Stimulated activated CD4-positive, alpha-beta T cell treated with anti-CD3 and anti-CD28 coated beads, Interleukin-4, amount 100 ng/mL, for 4 hours (primary cell): ENCODE measurements around the gene MAN2B2.

Experiments
- DNase-seq, 2 experiments: peaks; one replicate each; pipeline ENCODE4 v3.0.0-alpha.2; 2020

The MAN2B2 gene

DNA sequence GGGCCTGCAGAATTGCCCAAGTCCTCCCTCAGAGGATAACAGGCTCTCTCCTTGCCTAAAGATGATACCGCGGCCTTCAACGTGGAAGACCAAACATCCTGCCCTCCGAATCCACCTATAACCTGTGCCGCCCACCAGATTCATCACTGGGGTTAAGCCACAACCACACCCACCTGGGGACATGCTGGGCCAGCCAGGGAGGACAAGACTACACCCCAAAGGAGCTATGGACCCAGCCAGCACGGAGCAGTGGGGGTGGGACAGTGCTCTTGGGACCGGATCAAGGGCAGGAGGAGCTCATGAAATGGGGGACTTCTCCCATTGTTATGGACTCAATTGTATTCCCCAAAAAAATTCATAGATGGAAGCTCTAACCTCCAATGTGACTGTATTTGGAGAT lies 6.8 kb upstream of the MAN2B2 start:
- DNase-seq = no peak

DNA sequence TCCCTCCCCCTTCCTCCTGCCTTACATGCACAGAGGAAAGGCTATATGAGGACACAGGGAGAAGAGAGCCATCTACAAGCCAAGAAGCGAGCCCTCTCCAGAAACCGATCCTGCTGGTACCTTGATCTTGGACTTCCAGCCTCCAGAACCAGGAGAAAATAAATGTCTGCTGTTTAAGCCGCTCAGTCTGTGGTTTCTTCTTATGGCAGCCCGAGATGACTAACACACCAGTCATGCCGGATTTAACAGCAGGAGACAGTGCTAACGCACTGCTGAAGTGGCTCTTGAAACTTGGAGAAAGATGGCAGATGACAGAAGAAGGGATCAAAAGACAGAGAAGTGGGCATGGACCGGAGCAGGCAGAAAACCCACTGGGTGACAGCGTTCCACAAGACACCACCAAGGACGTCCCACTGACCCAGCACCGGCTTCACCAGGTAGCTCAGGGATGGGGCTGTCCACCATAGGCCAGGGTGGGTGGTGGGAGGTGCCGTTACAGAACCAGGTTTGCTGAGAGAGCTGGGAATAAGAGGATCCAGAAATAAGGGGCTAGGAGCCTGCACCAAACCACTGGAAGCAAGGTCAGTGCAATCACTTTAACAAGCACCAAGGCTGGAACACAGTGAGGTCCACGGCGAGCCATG lies 6.2 kb upstream of the MAN2B2 start:
- no peak for DNase-seq

- no peak for DNase-seq
Measured at GRCh38 chr4:6571608-6572007, 3.4 kb upstream of the MAN2B2 start.

DNA sequence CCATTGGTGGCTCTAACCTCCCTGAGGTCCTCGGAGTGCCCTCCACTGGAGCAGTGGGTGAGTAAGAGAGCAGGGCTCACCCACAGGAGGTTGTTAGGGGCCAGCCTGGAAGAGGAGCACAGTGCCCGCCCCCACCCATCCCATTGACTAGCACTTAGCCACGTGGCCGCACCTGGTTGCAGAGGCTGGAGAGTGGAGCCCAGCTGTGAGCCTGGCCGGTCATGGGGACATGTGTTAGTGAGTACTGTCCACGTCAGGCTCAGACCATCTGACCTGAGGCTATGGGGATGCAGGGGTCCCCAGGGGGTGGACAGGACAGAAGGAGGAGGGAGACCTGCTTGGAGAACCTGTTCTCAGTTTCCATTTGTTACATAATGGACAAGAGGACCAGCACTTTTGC lies 1.4 kb upstream of the MAN2B2 start:
- DNase-seq = no peak

GRCh38 chr4:6573986-6574746 lies 823 bp upstream of the MAN2B2 start:
- DNase-seq = no peak

DNA sequence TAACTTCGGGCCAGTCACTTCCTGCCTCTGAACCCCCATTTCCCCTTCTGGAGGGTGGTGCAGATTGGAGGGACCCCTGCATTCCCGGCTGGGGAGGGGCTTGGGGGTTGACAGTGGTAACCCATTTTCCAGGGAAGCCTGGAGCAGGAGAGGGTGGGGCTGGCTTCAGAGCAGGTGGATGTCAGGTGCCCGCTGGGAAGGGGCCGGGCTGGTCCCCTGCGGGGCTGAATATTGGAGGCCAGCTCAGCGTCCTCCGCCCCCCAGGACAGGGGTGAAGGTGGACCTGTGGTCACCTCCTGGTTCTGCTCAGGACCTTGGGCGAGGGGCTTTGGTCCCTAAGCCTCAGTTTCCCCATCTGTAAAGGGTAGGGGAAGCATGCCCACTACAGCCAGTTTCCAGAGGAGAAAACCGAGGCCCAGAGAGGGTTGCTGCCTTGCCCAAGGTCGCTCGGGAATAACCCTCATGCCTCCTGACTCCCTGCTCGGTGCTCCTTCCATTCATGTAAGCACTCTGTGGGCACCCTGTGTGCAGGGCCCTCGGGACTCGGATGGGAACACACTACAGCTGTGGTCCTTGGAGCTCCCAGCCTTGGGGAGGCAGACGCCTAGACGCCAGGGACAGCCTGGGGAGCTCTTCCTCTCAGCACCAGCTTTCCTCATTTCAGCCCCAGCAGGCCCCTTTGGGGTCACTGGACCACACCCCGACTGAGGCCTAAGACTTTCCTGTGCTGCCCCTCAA lies 683 bp downstream of the MAN2B2 start:
- DNase-seq = no peak

GRCh38 chr4:6576512-6576911 lies 1.5 kb downstream of the MAN2B2 start:
- DNase-seq = no peak

DNA sequence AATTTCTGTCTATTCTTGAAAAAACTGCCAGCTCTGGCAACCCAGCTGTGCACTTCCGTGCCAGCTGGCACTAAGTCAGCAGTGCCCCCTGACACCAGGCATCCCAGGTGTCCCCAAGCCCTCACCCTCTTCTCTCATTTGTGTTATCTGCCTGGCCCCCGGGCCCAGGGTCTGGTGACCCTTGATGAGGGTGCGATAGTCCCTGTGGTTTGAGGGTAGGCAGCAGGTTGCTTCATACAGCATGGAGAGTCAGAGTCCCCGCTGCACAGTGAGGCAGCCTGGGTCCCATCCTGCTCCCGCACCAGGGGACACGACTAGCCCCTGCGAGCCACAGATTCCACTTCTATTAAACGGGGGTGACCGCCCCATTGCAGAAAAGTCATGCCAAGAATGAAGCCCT lies 1.9 kb downstream of the MAN2B2 start:
- no peak for DNase-seq

GRCh38 chr4:6577409-6577808 lies 2.4 kb downstream of the MAN2B2 start:
- DNase-seq = no peak

DNA sequence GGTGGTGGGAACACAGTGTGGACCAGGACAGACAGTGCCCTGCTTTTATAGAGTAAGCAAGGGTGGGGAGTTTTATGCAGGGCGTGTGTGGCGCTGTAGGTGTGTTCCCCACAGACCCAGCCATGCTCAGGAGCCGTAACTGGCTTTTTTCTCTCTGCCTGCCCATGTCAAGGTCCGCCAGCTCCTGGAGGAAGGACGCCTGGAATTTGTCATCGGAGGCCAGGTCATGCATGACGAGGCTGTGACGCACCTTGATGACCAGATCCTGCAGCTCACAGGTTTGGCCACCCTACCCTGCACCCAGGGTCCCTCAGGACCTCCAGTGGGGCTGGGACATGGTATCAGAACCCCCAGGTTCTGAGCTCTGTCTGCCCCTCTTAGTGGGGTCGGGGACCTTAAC lies 3.2 kb downstream of the MAN2B2 start:
- DNase-seq = no peak

GRCh38 chr4:6580353-6580752 lies 5.4 kb downstream of the MAN2B2 start:
- no peak for DNase-seq

GRCh38 chr4:6581566-6582121 lies 6.7 kb downstream of the MAN2B2 start:
- DNase-seq = no peak

- no peak for DNase-seq
Measured at GRCh38 chr4:6582889-6583490, 8.0 kb downstream of the MAN2B2 start.

DNA sequence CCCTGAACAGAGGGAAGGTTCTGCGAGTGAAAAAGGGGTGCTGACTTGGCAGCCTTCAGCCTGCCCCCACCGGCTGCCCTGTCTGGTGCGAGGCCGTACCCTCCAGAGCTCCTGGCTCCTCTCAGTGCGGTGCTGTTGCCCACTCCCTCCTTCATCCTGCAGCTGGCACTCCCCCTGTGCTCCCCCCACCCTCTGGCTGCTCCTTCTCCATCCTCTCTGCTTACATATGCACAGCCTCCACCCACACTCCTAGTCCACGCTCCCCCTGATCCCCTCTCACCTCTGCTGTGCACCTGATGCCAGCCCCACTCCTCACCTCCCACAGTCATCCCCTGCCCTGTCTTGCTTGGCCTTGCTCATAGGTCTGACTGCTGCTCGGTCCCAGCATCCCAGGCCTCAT lies 9.9 kb downstream of the MAN2B2 start:
- DNase-seq = no peak

- no peak for DNase-seq
Measured at GRCh38 chr4:6586715-6587325, 11.8 kb downstream of the MAN2B2 start.

- DNase-seq = no peak
Measured at GRCh38 chr4:6589444-6589843, 14.5 kb downstream of the MAN2B2 start.

DNA sequence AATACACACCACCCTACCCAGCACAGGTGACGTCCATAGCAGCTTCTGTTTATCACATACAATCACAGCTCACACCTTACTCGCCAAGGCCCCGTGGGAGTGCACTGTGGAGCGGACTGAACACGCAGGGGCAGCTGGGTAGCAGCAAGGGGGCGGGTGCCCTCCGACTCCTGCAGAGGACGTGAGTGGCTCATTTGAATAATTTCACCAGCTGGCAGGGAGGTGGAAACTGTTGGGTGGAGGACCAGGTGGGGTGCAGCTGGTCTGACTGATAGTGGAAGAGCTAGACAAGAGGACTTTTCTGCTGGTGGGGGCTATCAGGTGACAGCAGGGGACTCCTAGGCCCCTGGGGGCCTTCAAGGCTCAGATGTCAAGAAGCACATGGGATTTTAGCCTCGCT lies 16.3 kb downstream of the MAN2B2 start:
- no peak for DNase-seq

DNA sequence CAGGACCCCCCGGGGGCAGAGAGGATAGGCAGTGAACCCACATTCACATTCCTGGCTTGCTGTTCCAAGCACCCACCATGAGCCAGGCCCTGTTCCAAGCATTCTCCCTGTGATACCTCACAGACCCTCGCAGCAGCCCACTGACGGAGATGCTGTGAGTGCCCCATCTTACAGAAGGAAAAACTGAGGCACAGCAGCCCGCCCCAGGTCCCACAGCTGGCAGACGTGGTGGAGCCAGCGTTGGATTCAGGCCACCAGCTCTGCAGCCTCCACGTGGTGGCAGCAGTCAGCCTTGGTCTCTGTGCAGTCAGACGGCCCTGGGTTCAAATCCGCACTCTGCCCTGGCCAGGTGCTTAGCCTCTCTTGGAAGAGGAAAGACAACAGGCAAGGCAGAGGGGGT lies 16.8 kb downstream of the MAN2B2 start:
- DNase-seq = no peak

- DNase-seq = no peak
Measured at GRCh38 chr4:6592804-6593563, 18.0 kb downstream of the MAN2B2 start.

DNA sequence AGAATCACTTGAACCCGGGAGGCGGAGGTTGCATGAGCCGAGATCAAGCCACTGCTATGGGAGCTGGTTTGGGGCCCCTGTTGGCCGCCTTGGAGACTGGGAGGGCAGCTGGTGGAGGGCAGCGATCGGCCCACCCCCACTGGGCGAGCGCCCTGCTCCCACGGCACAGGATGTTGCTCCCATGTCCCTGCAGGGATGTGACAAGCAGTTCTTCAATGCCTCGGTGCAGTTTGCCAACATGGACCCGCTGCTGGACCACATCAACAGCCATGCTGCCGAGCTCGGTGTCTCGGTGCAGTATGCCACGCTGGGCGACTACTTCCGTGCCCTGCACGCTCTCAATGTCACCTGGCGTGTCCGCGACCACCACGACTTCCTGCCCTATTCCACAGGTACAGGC lies 19.4 kb downstream of the MAN2B2 start:
- no peak for DNase-seq

DNA sequence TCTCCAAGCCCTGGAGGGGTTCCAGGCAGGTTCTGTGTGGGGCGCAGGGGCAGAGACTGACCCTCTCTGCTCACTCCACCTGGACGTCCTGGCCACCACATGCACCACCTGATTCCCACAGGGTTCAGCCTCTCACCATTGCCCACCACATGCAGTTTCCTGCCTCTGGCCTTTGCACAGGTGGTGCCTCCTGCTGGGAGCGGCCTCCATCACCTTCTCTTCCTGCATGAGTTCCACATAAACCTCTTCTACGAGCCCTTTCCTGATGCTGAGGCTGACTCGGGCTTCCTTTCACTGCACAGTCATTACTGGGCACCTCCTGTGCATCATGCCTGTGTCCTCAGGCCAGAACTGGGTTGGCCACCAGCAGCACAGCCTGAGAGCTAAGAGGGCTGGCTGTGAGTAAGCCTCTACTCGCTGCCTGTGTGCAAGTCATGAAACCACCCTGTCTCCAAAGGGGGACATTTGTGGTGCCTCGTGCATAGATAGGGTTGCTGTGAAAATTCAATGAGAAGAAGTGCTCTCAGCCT lies 19.9 kb downstream of the MAN2B2 start:
- no peak for DNase-seq
